ENCODE results near the gene PRMT3.

DNA sequence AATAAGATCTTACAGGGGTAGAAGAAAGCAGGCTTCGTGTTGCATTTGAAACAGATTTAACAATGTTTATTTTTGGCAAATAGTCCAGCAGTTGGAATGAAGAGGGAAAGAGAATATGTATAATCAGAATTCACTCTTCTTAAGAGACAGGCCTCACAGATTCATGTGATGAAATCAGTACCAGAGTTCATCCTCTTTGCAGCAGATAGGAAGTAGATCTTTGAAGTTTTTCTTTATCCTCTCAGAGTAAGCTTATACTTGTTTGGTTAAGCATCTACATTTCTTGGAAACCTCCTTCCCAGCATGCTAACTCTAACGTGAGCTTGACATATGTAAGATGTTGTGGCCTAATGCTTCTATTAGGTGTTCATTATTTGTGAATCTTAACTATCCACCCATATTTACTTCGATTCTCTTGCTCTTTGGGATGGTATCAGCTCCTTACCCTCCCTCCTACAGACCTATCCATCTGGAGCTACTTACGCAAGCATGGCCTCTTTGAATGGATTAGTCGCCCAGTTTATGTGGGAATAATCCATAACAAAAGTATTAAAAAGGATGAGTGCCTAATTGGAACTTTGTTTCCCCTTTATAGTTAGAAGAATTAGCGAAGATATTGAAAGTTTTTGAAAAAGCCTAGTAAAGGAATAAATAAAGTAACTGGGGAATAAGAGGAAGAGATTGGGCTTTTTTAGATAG, 80.1 kb downstream of the PRMT3 start:
- no peak for TF ChIP-seq SP140L (CRISPR knock-in tag; IDR thresholded peaks at IDR 0.05; ENCODE audit: borderline replicate concordance)
- no peak for TF ChIP-seq GABPA (IDR thresholded peaks at IDR 0.05; ENCODE audit: low read depth, low read length)
- TF ChIP-seq GABPA (CRISPR knock-in tag; IDR thresholded peaks at IDR 0.05; ENCODE audit: low read depth), result no peak
